Kasumi-1 (cell line): ENCODE data around the gene POLR1E.

ENCODE experiments used
- DNase-seq, 2 experiments: peaks; one replicate each; lab custom pipeline; 2025; lab: John Stamatoyannopoulos, UW

Gene POLR1E

GRCh38 chr9:37485389-37486255 is at the start of gene POLR1E:
TSS of gene POLR1E (plus strand) at chr9:37485948. CDS start at chr9:37486048, 100 bp downstream.
- peak; percentile 87 to 89 for DNase-seq

- DNase-seq = no peak
Observed at GRCh38 chr9:37436540-37436939, 49.2 kb upstream of the POLR1E start.

GRCh38 chr9:37437010-37437409 is 48.7 kb upstream of the POLR1E start:
- DNase-seq = no peak

GRCh38 chr9:37437621-37438020 is 48.1 kb upstream of the POLR1E start:
- no peak for DNase-seq

- DNase-seq = no peak
Observed at GRCh38 chr9:37438359-37438758, 47.4 kb upstream of the POLR1E start.

- no peak for DNase-seq
Observed at GRCh38 chr9:37441776-37442370, 43.9 kb upstream of the POLR1E start.

GRCh38 chr9:37442556-37442955 is 43.2 kb upstream of the POLR1E start:
- DNase-seq = no peak

- DNase-seq = no peak
Observed at GRCh38 chr9:37443566-37443965, 42.2 kb upstream of the POLR1E start.

- no peak for DNase-seq
Observed at GRCh38 chr9:37444890-37445289, 40.9 kb upstream of the POLR1E start.

- no peak for DNase-seq
Observed at GRCh38 chr9:37445832-37446231, 39.9 kb upstream of the POLR1E start.

- no peak for DNase-seq
Observed at GRCh38 chr9:37446401-37446800, 39.3 kb upstream of the POLR1E start.

GRCh38 chr9:37447111-37447510 is 38.6 kb upstream of the POLR1E start:
- no peak for DNase-seq

GRCh38 chr9:37449862-37450632 is 35.7 kb upstream of the POLR1E start:
- DNase-seq = no peak

- no peak for DNase-seq
Observed at GRCh38 chr9:37451628-37452027, 34.1 kb upstream of the POLR1E start.

GRCh38 chr9:37452611-37453010 is 33.1 kb upstream of the POLR1E start:
- no peak for DNase-seq

- DNase-seq = no peak
Observed at GRCh38 chr9:37453827-37454226, 31.9 kb upstream of the POLR1E start.

- DNase-seq = no peak
Observed at GRCh38 chr9:37454238-37454637, 31.5 kb upstream of the POLR1E start.

- no peak for DNase-seq
Observed at GRCh38 chr9:37455884-37456647, 29.7 kb upstream of the POLR1E start.

- no peak for DNase-seq
Observed at GRCh38 chr9:37456817-37457216, 28.9 kb upstream of the POLR1E start.

- no peak for DNase-seq
Observed at GRCh38 chr9:37464006-37464405, 21.7 kb upstream of the POLR1E start.

- peak; percentile 65 to 89 for DNase-seq
Observed at GRCh38 chr9:37464426-37465248, 21.1 kb upstream of the POLR1E start.
